SIG-M5 treated with dmso at 0.1 percent for 504 hours (cell line): ENCODE results near the gene TRABD.

Experiments used
- DNase-seq: peaks from one replicate; lab custom pipeline; 2025; ENCODE audit not compliant: unreplicated experiment; lab: John Stamatoyannopoulos, UW

Gene TRABD

DNA sequence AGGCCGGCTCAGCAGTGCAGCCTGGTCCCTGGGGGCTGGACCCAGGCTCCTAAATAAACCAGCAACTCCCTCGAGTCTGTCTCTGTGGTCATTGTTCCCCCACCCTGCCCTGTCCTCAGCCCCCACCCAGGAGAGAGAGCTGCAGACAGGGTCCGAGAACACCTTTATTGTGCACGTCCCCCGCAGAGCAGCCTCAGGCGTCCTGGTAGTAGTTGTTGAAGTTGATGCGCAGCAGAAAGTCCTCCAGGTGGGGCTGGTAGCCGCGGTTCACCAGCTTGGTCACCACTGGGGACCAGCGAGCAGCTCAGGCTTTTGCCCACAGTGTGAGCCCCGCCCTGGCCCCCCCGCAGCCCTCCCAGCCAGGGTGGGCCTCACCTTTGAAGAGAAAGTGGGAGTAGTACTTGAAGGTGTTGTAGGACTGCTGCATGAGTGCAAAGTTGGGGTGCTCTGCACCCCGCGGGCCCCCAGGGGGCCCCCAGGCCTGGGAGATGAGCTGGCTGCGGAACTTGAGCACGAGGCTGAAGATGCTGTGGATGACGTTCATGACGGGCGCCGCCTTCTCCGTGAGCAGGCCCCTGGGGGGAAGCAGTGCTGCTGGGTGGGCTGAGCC lies 31.9 kb downstream of the TRABD start:
- no peak for DNase-seq

- DNase-seq, result no peak
Measured at GRCh38 chr22:50218153-50218995, 32.7 kb downstream of the TRABD start.

DNA sequence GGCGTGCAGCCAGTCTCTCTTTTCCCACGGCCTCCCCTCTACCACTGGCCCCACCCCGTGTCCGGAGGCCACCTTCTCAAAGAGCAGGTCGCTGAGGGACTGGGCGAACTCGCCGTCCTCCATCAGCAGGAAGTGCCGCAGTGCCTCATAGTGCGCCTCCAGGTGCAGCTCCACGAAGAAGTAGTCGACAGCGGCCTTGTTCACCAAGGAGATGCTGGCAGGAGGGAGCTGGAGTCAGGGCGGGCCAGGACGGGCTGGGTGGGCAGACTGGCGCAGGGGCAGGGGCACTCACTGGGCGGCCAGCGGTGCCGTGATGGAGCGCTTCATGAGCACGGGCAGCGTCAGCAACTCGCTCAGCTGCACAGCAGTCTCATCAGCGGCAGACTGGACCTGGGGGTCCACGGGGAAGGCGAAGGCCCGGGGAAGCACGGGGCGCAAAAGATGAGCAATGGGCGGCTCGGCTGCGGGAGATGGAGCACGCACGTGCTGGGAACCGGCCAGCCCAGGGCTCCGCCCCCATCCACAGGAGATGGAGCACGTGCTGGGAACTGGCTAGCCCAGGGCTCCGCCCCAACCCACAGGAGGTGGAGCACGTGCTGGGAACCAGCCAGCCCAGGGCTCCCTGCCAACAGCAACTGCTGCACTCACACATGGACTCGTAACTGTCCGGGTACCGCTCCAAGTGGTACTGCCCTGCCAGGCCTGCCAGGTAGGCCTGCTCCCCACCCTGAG lies 33.4 kb downstream of the TRABD start:
- peak; percentile 40 for DNase-seq

DNA sequence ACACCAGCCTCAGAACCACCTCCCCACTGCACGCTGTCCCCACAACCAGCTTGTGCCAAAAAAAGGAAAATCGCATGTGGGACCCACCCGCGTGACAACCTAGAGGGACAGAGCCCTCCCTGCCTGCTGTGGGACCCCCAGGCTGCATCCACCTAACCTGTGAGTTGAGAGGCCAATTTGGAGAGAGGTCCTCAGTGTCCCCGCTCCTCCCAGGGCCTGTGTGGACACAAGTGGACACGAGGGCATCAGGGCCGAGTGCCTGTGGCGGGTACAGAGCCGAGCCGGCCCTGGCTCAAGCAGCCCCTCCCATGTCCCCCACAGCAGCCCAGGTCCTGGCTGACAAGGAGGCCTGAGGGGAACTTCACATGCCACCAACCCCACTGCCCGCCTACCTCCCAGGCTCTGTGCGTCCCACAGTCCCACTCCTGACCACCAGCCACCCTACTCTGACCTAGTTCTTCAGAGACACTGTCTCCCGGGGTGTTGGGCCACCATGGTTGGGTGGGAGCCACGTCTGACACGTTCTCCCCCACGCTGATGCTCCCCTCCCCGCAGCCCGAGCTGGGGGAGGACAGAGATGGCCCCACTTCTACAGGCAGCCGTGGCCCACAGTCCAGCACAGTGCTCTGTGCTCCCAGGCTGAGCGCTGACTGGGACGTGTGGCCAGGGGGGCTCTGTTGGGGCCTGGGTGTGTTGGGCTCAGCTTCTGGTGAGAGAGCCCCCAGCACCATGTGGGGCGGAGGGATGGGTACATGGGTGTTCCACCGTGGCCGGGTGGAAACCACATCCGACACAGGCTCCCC lies 34.3 kb downstream of the TRABD start:
- no peak for DNase-seq

DNA sequence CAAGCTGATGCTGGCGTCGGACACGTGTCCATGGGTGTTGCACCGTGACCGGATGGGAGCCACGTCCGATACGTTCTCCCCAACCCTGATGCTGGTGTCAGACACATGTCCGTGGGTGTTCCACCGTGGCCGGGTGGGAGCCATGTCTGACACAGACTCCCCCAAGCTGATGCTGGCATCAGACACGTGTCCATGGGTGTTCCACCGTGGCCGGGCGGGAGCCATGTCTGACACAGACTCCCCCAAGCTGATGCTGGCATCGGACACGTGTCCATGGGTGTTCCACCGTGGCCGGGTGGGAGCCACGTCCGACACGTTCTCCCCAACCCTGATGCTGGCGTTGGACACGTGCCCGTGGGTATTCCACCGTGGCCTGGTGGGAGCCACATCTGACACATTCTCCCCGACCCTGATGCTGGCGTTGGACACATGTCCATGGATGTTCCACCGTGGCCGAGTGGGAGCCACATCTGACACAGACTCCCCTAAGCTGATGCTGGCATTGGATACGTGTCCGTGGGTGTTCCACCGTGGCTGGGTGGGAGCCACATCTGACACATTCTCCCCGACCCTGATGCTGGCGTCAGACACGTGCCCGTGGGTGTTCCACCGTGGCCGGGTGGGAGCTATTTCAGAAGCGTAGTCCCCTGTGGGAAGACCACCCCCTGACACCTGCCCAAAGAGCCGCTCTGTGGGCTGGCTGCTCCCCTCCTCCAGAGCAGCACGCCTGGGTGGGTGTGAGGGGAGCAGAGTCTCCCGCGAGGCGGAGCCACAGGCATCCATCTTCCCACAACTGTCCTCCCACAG lies 35.1 kb downstream of the TRABD start:
- no peak for DNase-seq

DNA sequence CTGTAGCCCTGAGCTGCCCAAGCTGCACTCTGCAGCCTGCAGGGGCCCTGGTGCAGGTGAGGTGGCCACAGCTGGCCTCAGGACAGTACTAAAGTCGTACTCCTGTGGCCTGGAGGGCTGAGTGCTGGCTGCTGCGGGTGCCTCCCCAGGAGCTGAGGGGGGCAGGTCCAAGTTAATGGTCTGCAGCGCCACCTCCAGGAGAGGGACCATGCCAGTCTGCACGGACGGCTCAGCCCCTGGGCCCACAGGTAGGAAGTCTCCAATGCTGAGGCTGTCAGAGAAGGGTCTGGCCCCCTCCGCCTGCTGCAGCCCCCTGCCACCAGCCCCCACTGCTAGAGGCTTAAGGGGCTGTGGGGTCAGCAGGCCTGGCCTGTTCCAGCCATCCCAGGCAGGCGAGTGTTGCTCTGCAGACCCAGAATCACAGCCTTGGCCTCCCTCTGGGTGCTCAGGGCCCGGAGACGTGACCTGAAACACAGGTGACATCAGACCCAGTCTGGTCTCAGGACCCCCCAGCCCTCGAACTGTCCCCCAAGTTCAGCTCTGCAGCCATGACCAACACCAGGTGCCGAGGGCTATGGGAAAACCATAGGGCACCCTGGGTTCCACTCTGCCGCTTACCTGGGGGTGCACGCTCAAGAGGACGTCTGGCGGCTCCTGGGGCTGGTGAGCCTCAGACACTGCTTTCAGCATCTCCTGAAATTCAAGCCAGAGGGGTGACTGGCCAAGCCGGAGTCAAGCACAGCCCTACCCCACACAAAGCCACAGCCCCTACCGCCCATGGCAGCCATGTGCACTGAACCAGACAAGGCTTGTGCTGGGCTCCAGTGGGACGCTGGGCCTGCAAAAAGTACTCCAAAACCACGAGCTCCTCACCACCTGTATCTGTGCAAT lies 35.9 kb downstream of the TRABD start:
- no peak for DNase-seq

GRCh38 chr22:50222508-50222907 lies 36.8 kb downstream of the TRABD start:
- no peak for DNase-seq

- no peak for DNase-seq
Measured at GRCh38 chr22:50224071-50224470, 38.4 kb downstream of the TRABD start.

DNA sequence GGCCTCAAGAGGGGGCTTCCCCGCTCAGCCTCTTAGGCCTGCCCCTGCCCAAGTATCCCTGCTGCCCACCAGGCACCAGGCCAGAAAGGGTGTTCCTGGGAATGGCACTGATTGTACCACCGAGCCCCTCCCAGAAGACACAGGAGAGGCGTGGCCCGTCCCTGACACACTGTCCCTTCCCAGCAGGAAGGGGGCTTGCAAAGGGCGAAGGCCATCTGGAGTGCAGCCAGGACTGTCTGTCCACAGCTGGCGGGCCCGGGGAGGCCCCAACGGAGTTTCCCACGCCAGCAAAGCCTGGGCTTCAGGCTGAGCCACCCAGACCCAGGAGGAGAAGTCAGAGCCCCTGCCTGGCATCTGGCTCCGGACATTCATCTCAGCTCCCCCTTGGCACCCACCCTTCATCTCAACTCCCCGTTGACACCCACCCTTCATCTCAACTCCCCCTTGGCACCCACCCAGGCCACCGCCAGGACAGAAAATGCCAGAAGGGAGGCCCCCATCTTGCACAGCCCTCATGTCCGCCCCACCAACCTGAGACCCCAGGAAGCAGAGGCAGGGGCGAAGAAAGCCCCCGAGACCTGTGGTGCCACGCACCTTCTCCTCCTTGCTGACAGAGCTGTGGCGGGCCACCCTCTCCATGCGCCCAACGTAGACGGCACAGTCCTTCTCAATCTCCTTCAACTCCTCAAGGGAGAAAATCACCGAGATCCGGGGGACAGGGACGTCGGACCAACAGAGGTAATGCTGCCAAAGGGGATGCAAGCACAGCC lies 39.7 kb downstream of the TRABD start:
- no peak for DNase-seq

DNA sequence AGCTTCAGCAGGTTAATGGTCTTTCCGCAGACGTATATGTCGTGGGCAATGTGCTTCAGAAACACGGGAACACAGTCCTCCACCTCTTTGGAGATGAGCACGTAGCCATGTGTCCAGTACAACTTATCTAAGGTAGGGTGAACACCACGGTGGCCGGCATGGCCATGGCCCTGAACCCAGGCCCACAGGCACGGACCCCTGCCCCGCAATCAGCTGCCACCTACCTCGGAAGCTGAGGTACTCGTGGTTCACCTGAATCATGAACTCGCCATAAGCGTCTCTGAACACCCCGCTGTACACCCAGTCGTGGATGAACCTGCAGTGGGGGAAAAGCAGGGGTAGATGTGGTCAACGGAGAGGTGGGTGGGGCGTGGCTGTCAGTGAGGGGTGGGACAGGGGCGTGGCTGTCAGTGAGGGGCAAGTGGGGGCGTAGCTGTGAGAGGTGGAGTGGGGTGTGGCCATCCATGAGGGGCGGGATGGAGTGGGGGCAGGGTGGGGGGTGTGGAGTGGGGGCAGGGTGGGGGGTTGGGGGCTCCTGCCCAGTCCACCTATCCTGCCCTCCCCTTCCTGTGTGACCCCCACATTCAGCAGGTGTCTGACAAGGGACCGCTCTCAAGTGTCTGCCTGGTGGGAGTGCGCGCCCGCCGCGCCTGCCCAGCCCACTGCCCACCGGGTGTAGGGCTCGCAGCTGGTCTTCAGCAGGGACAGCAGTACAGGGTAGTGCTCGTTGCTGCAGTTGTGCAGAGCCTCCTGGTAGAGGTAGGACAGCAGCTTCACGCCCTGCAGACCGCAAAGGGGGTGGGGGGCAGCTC lies 40.6 kb downstream of the TRABD start:
- DNase-seq, result no peak

GRCh38 chr22:50226875-50227165 lies 41.1 kb downstream of the TRABD start:
- DNase-seq, result no peak

DNA sequence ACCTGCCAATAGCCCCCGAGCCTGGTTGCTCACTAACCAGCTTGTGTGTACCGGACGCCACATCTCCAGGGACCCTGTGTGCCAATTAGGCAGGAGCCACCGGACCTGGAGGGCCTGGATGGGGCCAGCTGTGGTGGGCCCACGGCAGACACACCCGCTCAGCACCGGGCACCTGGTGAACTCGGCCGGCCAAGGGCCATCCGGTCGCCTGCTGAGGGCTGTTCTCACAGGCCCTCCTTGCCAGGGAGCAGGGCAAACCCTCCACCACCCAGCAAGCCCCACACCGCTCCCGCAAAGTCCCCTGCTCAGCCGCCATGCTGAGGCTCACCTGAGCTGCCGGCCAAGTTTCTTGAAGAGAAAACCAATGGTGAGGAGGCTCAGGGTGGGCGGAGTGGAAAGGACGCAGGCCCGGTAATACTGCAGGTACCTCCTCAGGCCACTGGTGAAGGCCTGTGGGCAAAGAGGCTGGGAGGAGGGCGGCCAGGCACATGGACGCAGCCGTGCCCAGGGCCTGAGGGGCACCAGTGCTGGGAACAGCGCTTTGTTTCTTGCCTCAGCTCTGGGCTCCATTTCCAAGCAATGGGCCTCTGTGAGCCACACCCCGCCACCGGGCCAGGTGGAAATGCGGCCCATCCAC lies 42.0 kb downstream of the TRABD start:
- DNase-seq, result no peak

DNA sequence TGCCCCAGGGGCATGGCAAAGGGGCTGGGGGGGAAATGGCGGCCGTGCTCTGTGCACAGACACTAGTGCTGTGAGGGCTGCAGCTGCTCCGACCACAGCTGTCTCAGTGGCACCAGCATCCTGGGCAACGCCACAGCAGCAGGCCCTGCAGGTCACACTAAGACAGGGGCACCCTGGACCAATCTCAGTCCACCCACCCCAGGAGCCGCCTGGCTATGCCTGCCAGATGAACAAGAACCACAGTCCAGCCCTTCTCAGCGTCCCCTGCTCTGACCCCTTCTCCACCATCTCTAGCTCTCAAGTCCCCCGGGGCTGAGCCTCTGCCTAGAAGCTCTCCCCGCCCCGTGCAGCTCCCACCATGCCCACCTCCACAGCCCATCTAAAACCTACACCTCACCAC lies 42.7 kb downstream of the TRABD start:
- DNase-seq, result no peak

GRCh38 chr22:50229370-50229769 lies 43.7 kb downstream of the TRABD start:
- no peak for DNase-seq

DNA sequence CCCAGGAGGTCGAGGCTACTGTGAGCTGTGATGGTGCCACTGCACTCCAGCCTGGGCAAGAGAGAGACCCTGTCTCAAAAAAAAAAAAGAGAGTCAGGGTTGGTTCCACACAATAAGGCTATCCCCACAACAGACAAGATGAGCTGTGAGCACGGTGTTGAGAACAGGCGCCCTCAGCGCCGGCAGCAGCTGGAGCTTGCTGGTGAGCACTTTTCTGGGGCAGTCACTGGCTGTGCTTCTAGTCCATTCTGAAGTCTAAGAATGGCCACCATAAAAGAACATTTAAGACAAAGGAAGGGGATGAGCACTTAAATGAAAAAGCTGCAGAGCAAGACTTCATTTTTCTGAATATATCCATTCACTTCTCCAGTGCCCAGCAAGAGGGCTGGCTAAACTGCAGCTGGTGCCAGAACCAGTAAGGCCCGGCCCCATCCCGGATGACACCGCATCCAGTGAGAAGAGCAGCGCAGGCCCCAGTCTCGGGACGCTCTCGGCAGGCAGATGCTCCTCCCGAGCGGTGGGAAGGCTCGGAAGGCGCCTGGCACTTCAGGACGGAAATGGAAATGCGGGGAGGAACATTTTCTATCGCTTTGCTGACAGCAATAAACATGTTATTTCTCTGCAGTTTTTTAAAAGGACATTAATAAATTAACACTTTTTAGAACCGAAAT lies 46.9 kb downstream of the TRABD start:
- DNase-seq, result no peak

DNA sequence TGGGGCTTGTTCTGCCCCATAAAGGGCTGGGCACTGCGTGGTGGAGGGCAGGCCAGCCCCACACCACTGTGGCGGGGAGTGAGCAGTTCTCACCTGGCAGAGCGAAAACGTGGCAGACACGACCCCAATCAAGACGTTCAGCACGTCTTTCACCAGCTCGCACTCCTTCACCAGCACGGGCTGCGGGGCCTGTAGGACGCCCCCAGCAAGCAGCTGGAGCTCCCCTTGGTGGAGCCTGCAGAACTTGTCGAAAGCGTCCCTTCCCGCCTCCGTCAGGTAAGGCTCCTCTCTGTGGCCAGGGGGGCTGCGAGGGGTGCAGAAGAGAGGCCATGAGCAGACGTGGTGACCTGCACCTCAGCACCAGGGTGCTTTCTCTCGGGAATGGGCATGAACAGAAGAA lies 47.5 kb downstream of the TRABD start:
- no peak for DNase-seq
